Left lung (tissue), 10 donors: Measurements from ENCODE around the gene TCF7. TPM values are rescaled to one million over a fixed set of nuclear protein-coding genes. Genes with fewer than 3 reads are reported as not detected.
"Not testable (repeated sequence)": the region's sequence is repeated elsewhere in the genome, so short reads cannot be mapped to it uniquely, and the experiment has no call there.

Experiments
- ATAC-seq: fragments of 200-7000 bp; cut with Tn5 transposase; one replicate; pipeline ENCODE4 v1.9.1; 2020; ENCODE audit warnings: moderate library complexity
- DNase-seq, 4 donors: peaks; one replicate each; pipeline ENCODE4 v3.0.0-alpha.2; 2013 to 2020
- H3K27ac ChIP-seq, 2 donors: fragments of 200-600 bp; sonication (generic) in 1 of 2; one replicate each; pipeline versions ENCODE4 v1.5.0 to v1.8.0; 2020 to 2021
- H3K27me3 ChIP-seq, 2 donors: fragments of 200-600 bp; sonication (generic) in 1 of 2; one replicate each; pipeline versions ENCODE4 v1.5.0 to v1.8.0; 2020 to 2021
- H3K36me3 ChIP-seq, 2 donors: fragments of 200-600 bp; sonication (generic) in 1 of 2; one replicate each; pipeline versions ENCODE4 v1.5.0 to v1.8.0; 2020 to 2021
- H3K4me1 ChIP-seq, 2 donors: fragments of 200-600 bp; one replicate each; pipeline ENCODE4 v1.8.0; 2021
- H3K4me3 ChIP-seq, 2 donors: fragments of 200-600 bp; sonication (generic) in 1 of 2; one replicate each; pipeline versions ENCODE4 v1.5.0 to v1.8.0; 2020 to 2021; ENCODE audit warnings: mild to moderate bottlenecking in 1 of 2
- H3K9me3 ChIP-seq, 2 donors: fragments of 200-600 bp; sonication (generic) in 1 of 2; one replicate each; pipeline versions ENCODE4 v1.5.0 to v1.8.0; 2020 to 2021
- CTCF ChIP-seq, 2 donors: fragments of 200-600 bp; sonication (generic) in 1 of 2; IDR thresholded peaks; one replicate each; pipeline versions ENCODE4 v1.5.0 to v1.8.0; 2021; ENCODE audit warnings: antibody characterized with exemption in 2 of 2
- intact Hi-C, 2 donors: fragments of 100-400 bp; cut with DNase I; formaldehyde crosslinking; loops; one replicate each; pipeline versions ENCODE4 v1.11.2 to v1.14.2; 2022
- polyA plus RNA-seq, 6 donors: library from polyadenylated mRNA; unstranded; fragments of 120-200 nt; gene quantifications; one replicate each; pipeline ENCODE4 v1.2.1, GENCODE V29; 2013; ENCODE audit not compliant: insufficient read length in 6 of 6
- total RNA-seq, 2 donors: library from RNA; stranded (reverse); fragmentation: NEBNext Ultra II Directional; extraction: Animal tissue kit (Norgen Biotek cat#: 25700); gene quantifications; one replicate each; pipeline ENCODE4 v1.2.1, GENCODE V29; 2021
- donor health status: DM: no; HTN: yes; CAD: no.
- donor health status: DM: no; HTN: no; CAD: no.

The TCF7 gene
- total and polyA plus RNA-seq, 8 donors = 4.8 to 18.8 (median 17.4) TPM

DNA sequence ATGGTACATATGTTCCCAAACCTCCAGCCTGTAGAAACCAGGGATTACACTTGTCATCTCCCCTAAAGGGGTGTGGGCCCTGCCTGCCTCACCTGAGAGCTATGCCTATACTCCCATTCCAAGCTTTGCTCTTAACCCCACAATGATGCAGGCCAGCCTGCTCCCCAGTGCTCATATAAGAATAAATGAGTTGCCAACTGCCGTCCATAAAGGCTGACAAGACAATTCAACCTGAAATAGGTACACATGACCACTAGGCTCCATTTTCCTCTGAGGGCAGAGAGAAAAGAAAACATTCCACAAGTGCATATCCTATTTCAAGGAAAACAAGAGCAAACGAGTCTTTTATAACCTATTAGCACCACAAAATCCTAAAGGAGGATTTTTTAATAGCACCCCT, 33.8 kb downstream of the TCF7 start:
- H3K4me3 ChIP-seq = no peak overlapping the region
- H3K27ac ChIP-seq = no peak overlapping the region
- intact Hi-C loops = no loop called here
- H3K27me3 ChIP-seq = no peaks in the 10 kb centered on the region
- no peak for TF ChIP-seq CTCF (IDR thresholded peaks at IDR 0.05)
- DNase-seq (no peak), ATAC-seq (no peak)
- peaks cover 0 to 91% of the 10 kb centered on the region in 2 donors for H3K36me3 ChIP-seq
- peaks cover 0 to 46% of the 10 kb centered on the region in 2 donors for H3K4me1 ChIP-seq
- H3K9me3 ChIP-seq = no peaks in the 10 kb centered on the region

GRCh38 chr5:134148986-134149539, 34.6 kb downstream of the TCF7 start:
- H3K27me3 ChIP-seq = no peaks in the 10 kb centered on the region
- no peak for TF ChIP-seq CTCF (IDR thresholded peaks at IDR 0.05)
- peaks cover 0 to 91% of the 10 kb centered on the region in 2 donors for H3K36me3 ChIP-seq
- intact Hi-C loops = no loop called here
- ATAC-seq = no peak
- H3K9me3 ChIP-seq = no peaks in the 10 kb centered on the region
- H3K4me3 ChIP-seq = no peak overlapping the region
- peaks cover 0 to 46% of the 10 kb centered on the region in 2 donors for H3K4me1 ChIP-seq
- no peak overlapping the region for H3K27ac ChIP-seq
- DNase-seq = no peak

- TF ChIP-seq CTCF (IDR thresholded peaks at IDR 0.05) = no peak
- no peak overlapping the region for H3K4me3 ChIP-seq
- DNase-seq (no peak), ATAC-seq (no peak)
- no peaks in the 10 kb centered on the region for H3K27me3 ChIP-seq
- intact Hi-C loops = no loop called here
- H3K36me3 ChIP-seq = peaks cover 0 to 91% of the 10 kb centered on the region in 2 donors
- H3K9me3 ChIP-seq = no peaks in the 10 kb centered on the region
- peak overlapping the region in 1 of 2 donors; percentile 38 for H3K27ac ChIP-seq
- H3K4me1 ChIP-seq = peaks cover 0 to 46% of the 10 kb centered on the region in 2 donors
Observed at GRCh38 chr5:134149571-134150303, 35.3 kb downstream of the TCF7 start.

GRCh38 chr5:134151723-134152122, 37.2 kb downstream of the TCF7 start:
- Histone ChIP-seq H3K27me3 (no peaks in the 10 kb centered on the region), H3K27ac (no peak overlapping the region), H3K36me3 (peaks cover 0 to 91% of the 10 kb centered on the region in 2 donors), H3K4me3 (no peak overlapping the region), H3K4me1 (peaks cover 0 to 32% of the 10 kb centered on the region in 2 donors), H3K9me3 (no peaks in the 10 kb centered on the region)
- DNase-seq (no peak), ATAC-seq (no peak)
- TF ChIP-seq CTCF (IDR thresholded peaks at IDR 0.05) = no peak
- intact Hi-C loops = no loop called here

- DNase-seq, H3K27ac ChIP-seq, intact Hi-C loops: not testable (repeated sequence)
Observed at GRCh38 chr5:134152173-134152832, 37.8 kb downstream of the TCF7 start.

More at GRCh38 chr5:134152173-134152832, 37.8 kb downstream of the TCF7 start:
- not testable (repeated sequence) for H3K9me3 ChIP-seq, ATAC-seq, H3K27me3 ChIP-seq, H3K4me3 ChIP-seq
- H3K36me3 ChIP-seq = peaks cover 0 to 93% of the 10 kb centered on the region in 2 donors
- H3K4me1 ChIP-seq = peaks cover 0 to 30% of the 10 kb centered on the region in 2 donors
